GM12878 (cell line): ENCODE measurements around the gene XPO6. TPM values are rescaled to one million over a fixed set of nuclear protein-coding genes. Genes with fewer than 3 reads are reported as not detected.

Experiments used
- ATAC-seq: fragments of 200-7000 bp; cut with Tn5 transposase; 3 replicates; pipeline ENCODE4 v1.9.1; 2020; ENCODE audit warnings: mild to moderate bottlenecking, moderate library complexity
- BruUV-seq: library from RNA; stranded (reverse); fragments of 400-500 nt; replicated peaks from 2 replicates; lab custom pipeline; 2021; lab: Mats Ljungman, UMichigan
- CTCF ChIA-PET: fragments of 300-600 bp; sonication (Branson Sonifier 250); formaldehyde crosslinking; extraction: SDS; loops from one replicate; lab custom pipeline; 2021; ENCODE audit warnings: inconsistent platforms; lab: Yijun Ruan, JAX
- POLR2A ChIA-PET: fragments of 350-600 bp; formaldehyde crosslinking; extraction: SDS; loops from one replicate; lab custom pipeline; 2021; ENCODE audit warnings: inconsistent platforms; lab: Charles Lee
- RAD21 ChIA-PET: fragments of 300-600 bp; sonication (Branson Sonifier 250); formaldehyde crosslinking; loops from one replicate; lab custom pipeline; 2023; ENCODE audit warnings: antibody characterized with exemption; ENCODE audit not compliant: unreplicated experiment; lab: Charles Lee
- SMC1A ChIA-PET: fragments of 300-600 bp; sonication (Branson Sonifier 250); formaldehyde crosslinking; loops from one replicate; lab custom pipeline; 2023; ENCODE audit not compliant: unreplicated experiment, uncharacterized antibody; lab: Charles Lee
- DNase-seq: peaks from one replicate; pipeline ENCODE4 v3.0.0-alpha.2; 2011; ENCODE audit warnings: low read depth, low spot score
- FAIRE-seq: peaks from 3 replicates; lab custom pipeline; 2011; peaks lifted over from hg19 to GRCh38; lab: Jason Lieb, UNC
- H2AFZ ChIP-seq: 2 replicates; pipeline ENCODE4 v1.6.0; 2011; ENCODE audit warnings: low read depth, low read length, control low read depth; ENCODE audit not compliant: control insufficient read depth
- H3K27ac ChIP-seq: 2 replicates; pipeline ENCODE4 v1.5.1; 2011; ENCODE audit warnings: control low read depth; ENCODE audit not compliant: control insufficient read depth, insufficient read depth
- H3K27me3 ChIP-seq, 2 experiments: replicated peaks in 1 of 2; 2 replicates each; pipeline versions ENCODE4 v1.6.0 to v1.6.1; 2011; ENCODE audit warnings: low read length in 1 of 2; ENCODE audit not compliant: control insufficient read depth in 2 of 2, insufficient read depth in 2 of 2
- H3K36me3 ChIP-seq, 2 experiments: 2 replicates each; pipeline ENCODE4 v1.5.1; 2011; ENCODE audit warnings: low read length in 1 of 2; ENCODE audit not compliant: control insufficient read depth in 2 of 2, insufficient read depth in 2 of 2
- H3K4me1 ChIP-seq: 2 replicates; pipeline ENCODE4 v1.6.1; 2011; ENCODE audit warnings: mild to moderate bottlenecking, low read length, moderate library complexity, mixed read lengths; ENCODE audit not compliant: control insufficient read depth, insufficient read depth
- H3K4me2 ChIP-seq: 2 replicates; pipeline ENCODE4 v1.6.0; 2011; ENCODE audit warnings: control low read depth; ENCODE audit not compliant: control insufficient read depth, insufficient read depth
- H3K4me3 ChIP-seq: fragments of 200-600 bp; sonication (generic); 2 replicates; pipeline ENCODE4 v1.5.1; 2016
- H3K79me2 ChIP-seq: 2 replicates; pipeline ENCODE4 v1.6.0; 2011; ENCODE audit warnings: low read length; ENCODE audit not compliant: control insufficient read depth, insufficient read depth
- H3K9ac ChIP-seq: 2 replicates; pipeline ENCODE4 v1.8.0; 2011; ENCODE audit warnings: low read length, control low read depth, mixed read lengths; ENCODE audit not compliant: control insufficient read depth, insufficient read depth
- H3K9me3 ChIP-seq: replicated peaks from 3 replicates; pipeline ENCODE4 v1.5.1; 2011; ENCODE audit warnings: mild to moderate bottlenecking, low read length; ENCODE audit not compliant: control insufficient read depth, insufficient read depth
- H4K20me1 ChIP-seq: 2 replicates; pipeline ENCODE4 v1.6.0; 2011; ENCODE audit not compliant: control insufficient read depth, insufficient read depth
- ATF2 ChIP-seq: IDR thresholded peaks from 2 replicates; pipeline ENCODE4 v1.6.1; 2012; ENCODE audit warnings: low read length, inconsistent platforms
- HDAC2 ChIP-seq: fragments of 200-600 bp; sonication (generic); IDR thresholded peaks from 2 replicates; pipeline ENCODE4 v1.6.1; 2017
- HDAC6 ChIP-seq: fragments of 200-600 bp; sonication (generic); IDR thresholded peaks from one replicate; pipeline ENCODE4 v1.8.0; 2017; ENCODE audit warnings: antibody characterized with exemption; ENCODE audit not compliant: unreplicated experiment
- IRF4 ChIP-seq: IDR thresholded peaks from 2 replicates; pipeline ENCODE4 v1.6.1; 2011; ENCODE audit warnings: low read depth, low read length
- KAT2A ChIP-seq: conservative IDR thresholded peaks from 2 replicates; pipeline ENCODE4 v1.6.1; 2011; ENCODE audit warnings: low read depth, low read length; ENCODE audit not compliant: control insufficient read depth
- KDM1A ChIP-seq: fragments of 200-600 bp; sonication (generic); IDR thresholded peaks from 2 replicates; pipeline ENCODE4 v1.6.1; 2016; ENCODE audit warnings: borderline replicate concordance
- MYC ChIP-seq: IDR thresholded peaks from 2 replicates; pipeline ENCODE4 v1.6.1; 2011; ENCODE audit warnings: mild to moderate bottlenecking, low read length, moderate library complexity, inconsistent platforms; ENCODE audit not compliant: insufficient read depth, insufficient replicate concordance, insufficient read length, severe bottlenecking
- SPI1 ChIP-seq: IDR thresholded peaks from 2 replicates; pipeline ENCODE4 v1.6.1; 2011; ENCODE audit warnings: low read depth, mild to moderate bottlenecking, low read length, moderate library complexity, borderline replicate concordance; ENCODE audit not compliant: insufficient read depth
- TCF3 ChIP-seq: IDR thresholded peaks from 2 replicates; pipeline ENCODE4 v1.6.1; 2012; ENCODE audit warnings: low read depth, mild to moderate bottlenecking, low read length, borderline replicate concordance; ENCODE audit not compliant: insufficient read depth
- WGBS: methylation state at CpG from one replicate; pipeline ENCODE4 v1.1.6; 2016; ENCODE audit warnings: low lambda C conversion rate; ENCODE audit not compliant: insufficient replicate concordance, insufficient coverage; ENCODE audit errors: missing lambda C conversion rate; 5-methylcytosine and 5-hydroxymethylcytosine counted together
- in situ Hi-C: fragments of 300-500 bp; cut with MboI; formaldehyde crosslinking; loops from 9 replicates; pipeline ENCODE4 v1.14.3; 2018; ENCODE audit warnings: mixed read lengths
- intact Hi-C: fragments of 100-400 bp; cut with micrococcal nuclease; formaldehyde crosslinking; loops from one replicate; pipeline ENCODE4 v1.14.2; 2022; ENCODE audit not compliant: unreplicated experiment
- polyA plus RNA-seq, 11 experiments: library from polyadenylated mRNA; depleted of rRNA in 4 of 11; unstranded in 6 of 11; stranded (reverse) in 5 of 11; fragments of >200 nt; fragmentation: Nextera tagmentation in 4 of 11; fragmentation: Illumina TruSeq in 1 of 11; extraction: Ambion mirVana in 4 of 11; extraction: Trizol in 1 of 11; gene quantifications; 1 replicate in 1 of 11; 2 replicates in 10 of 11; pipeline versions ENCODE4 v1.2.1 to v1.2.3, GENCODE V29; 2011 to 2016; ENCODE audit warnings: inconsistent platforms in 2 of 11, missing spikeins in 2 of 11, low read depth in 1 of 11
- total RNA-seq, 4 experiments: library from RNA; depleted of rRNA in 3 of 4; stranded (reverse); fragments of >200 nt in 3 of 4; fragmentation: Illumina TruSeq in 1 of 4; extraction: Trizol in 1 of 4; gene quantifications; 2 replicates each; pipeline versions ENCODE4 v1.2.1 to v1.2.3, GENCODE V29; 2013 to 2021
- TF ChIP-seq, protein P1 (sequence below): fragments of 450-650 bp; IDR thresholded peaks from 2 replicates; pipeline ENCODE4 v1.6.1; 2016; ENCODE audit warnings: mild to moderate bottlenecking
- TF ChIP-seq, protein P2 (sequence below): fragments of 450-650 bp; formaldehyde crosslinking; IDR thresholded peaks from 2 replicates; pipeline ENCODE4 v1.4.0; 2020; ENCODE audit warnings: mild to moderate bottlenecking, moderate library complexity

XPO6 gene
- total and polyA plus RNA-seq, 10 of the 15 experiments (the other 5 are each of a cell fraction or from before 2014, with no cell fraction given): 9.9 to 246 (median 110) TPM

DNA sequence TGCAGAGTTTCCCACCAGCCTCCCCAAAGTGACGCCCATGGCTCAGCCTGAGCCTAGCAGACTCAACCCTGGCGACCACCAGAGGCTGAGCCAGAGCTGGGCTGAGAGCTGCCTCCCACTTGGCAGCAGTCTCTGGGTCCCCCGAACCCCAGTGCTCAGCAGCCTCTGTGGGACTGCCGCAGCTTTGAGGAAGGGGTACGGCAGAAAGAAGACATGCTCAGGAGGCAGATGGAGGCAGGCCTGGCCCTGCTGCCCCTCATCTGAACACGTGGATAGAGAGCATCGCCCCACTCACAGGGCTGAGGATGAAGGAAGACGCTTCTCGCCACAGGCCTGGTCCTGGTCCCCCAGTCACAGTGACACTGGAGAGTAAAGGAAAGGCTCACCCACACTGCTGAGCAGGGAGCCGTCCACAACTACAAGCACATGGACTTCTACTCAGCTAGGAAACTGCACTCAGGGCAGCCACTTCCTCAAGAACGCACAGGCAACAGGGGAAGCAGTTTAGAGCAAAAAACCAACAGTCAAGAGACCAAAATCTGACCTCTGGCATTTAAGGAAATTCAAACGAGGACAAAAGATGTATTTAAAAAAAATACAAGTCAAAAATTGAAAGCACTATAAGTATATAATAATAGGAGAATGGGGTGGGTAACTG is 103.0 kb downstream of the XPO6 start (continued):
- no peak for TF ChIP-seq ATF2
- no peak for TF ChIP-seq HDAC2
- TF ChIP-seq, protein P1, sequence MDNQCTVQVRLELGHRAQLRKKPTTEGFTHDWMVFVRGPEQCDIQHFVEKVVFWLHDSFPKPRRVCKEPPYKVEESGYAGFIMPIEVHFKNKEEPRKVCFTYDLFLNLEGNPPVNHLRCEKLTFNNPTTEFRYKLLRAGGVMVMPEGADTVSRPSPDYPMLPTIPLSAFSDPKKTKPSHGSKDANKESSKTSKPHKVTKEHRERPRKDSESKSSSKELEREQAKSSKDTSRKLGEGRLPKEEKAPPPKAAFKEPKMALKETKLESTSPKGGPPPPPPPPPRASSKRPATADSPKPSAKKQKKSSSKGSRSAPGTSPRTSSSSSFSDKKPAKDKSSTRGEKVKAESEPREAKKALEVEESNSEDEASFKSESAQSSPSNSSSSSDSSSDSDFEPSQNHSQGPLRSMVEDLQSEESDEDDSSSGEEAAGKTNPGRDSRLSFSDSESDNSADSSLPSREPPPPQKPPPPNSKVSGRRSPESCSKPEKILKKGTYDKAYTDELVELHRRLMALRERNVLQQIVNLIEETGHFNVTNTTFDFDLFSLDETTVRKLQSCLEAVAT: no peak
- no peak for TF ChIP-seq TCF3
- TF ChIP-seq HDAC6: no peak

DNA sequence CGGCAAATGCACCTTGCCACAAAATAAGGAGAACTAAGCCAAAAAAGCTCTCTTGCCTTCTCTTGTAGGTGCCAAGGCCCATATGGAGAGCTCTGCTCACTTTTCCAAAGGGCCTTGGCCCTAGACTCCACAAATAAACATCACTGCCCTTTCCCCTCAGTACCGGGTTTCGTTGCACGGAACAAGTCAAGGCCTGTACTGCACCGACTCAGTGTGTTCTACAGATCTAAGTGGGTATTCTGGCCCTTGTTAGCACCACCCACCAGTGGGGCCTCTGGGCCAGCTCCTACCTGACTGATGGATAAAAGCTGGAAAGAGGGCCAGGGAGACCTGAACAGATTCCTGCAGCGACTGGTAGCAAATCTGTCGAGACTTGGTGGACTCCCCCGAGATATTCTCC is 104.5 kb downstream of the XPO6 start:
- in situ Hi-C loops: no loop called here
- H3K9me3 ChIP-seq: no peaks in the 10 kb centered on the region
- no peaks in the 10 kb centered on the region for H3K27me3 ChIP-seq
- no peak overlapping the region for H2AFZ ChIP-seq
- CTCF ChIA-PET: no interaction called here
- SMC1A ChIA-PET: interaction anchor here (1.1 kb wide), 1 partner anchor 72 kb away, joined by 3 read pairs; no protein-coding TSS in a partner anchor
- no peak for FAIRE-seq
- H3K4me1 ChIP-seq: no peaks in the 10 kb centered on the region
- POLR2A ChIA-PET: no interaction called here
- WGBS: 97% methylated on average over 8 of the region's 8 CpGs
- RAD21 ChIA-PET: no interaction called here
- no peaks in the 10 kb centered on the region for H4K20me1 ChIP-seq
- no peak overlapping the region for H3K27ac ChIP-seq
- H3K79me2 ChIP-seq: no peaks in the 10 kb centered on the region
- no TSS peak for BruUV-seq
- no peak overlapping the region for H3K4me2 ChIP-seq
- intact Hi-C loops: no loop called here
- no peak overlapping the region for H3K4me3 ChIP-seq
- H3K36me3 ChIP-seq: peaks cover 46 to 53% of the 10 kb centered on the region in 2 experiments
- no peak for DNase-seq
- ATAC-seq: no peak
- H3K9ac ChIP-seq: no peak overlapping the region
- TF ChIP-seq MYC (no peak), SPI1 (no peak), KDM1A (no peak), KAT2A (no peak), IRF4 (no peak)
- TF ChIP-seq, protein P2, sequence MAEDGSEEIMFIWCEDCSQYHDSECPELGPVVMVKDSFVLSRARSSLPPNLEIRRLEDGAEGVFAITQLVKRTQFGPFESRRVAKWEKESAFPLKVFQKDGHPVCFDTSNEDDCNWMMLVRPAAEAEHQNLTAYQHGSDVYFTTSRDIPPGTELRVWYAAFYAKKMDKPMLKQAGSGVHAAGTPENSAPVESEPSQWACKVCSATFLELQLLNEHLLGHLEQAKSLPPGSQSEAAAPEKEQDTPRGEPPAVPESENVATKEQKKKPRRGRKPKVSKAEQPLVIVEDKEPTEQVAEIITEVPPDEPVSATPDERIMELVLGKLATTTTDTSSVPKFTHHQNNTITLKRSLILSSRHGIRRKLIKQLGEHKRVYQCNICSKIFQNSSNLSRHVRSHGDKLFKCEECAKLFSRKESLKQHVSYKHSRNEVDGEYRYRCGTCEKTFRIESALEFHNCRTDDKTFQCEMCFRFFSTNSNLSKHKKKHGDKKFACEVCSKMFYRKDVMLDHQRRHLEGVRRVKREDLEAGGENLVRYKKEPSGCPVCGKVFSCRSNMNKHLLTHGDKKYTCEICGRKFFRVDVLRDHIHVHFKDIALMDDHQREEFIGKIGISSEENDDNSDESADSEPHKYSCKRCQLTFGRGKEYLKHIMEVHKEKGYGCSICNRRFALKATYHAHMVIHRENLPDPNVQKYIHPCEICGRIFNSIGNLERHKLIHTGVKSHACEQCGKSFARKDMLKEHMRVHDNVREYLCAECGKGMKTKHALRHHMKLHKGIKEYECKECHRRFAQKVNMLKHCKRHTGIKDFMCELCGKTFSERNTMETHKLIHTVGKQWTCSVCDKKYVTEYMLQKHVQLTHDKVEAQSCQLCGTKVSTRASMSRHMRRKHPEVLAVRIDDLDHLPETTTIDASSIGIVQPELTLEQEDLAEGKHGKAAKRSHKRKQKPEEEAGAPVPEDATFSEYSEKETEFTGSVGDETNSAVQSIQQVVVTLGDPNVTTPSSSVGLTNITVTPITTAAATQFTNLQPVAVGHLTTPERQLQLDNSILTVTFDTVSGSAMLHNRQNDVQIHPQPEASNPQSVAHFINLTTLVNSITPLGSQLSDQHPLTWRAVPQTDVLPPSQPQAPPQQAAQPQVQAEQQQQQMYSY (CRISPR knock-in tag): no peak
